GM18519 (cell line): ENCODE measurements around the gene POLR3G.

Experiments used
- ATAC-seq: cut with Tn5 transposase; IDR thresholded peaks from one replicate; pipeline ENCODE4 v1.9.1; 2021; ENCODE audit warnings: mild to moderate bottlenecking, moderate library complexity; ENCODE audit not compliant: unreplicated experiment, low FRiP score

The POLR3G gene, protein sequence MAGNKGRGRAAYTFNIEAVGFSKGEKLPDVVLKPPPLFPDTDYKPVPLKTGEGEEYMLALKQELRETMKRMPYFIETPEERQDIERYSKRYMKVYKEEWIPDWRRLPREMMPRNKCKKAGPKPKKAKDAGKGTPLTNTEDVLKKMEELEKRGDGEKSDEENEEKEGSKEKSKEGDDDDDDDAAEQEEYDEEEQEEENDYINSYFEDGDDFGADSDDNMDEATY

DNA sequence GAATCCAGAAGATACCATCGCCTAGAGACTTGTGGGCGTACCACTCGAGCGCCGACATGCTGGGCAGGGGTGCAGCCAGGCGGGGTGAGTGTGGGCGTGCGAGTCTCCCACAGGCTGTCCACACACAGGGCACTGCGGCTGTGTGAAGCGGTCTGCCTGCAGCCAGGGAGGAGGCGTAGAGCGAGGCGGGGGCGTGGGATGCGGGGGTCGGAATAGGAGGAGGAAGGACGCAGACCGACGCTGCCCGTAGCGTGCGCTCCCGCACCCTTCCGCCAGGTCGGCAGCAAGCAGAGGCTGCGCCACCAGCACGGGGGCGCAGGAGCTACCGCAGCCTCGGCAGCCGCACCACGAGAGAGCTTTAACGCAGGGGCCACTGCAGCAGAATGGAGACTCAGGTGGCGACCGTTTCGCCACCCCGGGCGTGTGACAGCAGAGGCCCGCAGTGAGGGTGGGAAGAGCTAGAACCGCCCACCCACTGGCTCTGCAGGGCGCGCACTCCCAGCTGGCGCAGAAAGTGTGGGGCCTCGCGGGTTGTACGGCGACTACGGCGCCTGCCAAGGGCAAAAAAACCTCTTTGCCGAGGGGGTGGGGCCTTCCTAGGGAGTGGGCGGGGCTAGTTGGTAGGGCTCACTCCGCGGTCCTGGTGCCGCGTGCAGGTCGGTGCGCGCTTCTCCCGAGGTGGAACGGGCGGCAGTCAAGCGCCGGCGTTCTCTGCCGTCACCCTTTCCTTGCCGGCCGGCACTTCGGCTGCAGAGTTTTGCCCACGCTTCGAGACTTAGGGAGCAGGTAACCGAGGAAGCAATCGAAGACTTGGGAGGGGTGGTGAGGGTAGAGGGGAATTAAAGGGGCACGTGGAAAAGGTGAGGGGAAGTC is at the start of gene POLR3G, which contains the start of gene MBLAC2:
Gene POLR3G (plus strand): TSS at position 630 of the 873 bp plus-strand sequence. CDS start 10,704 bp downstream, outside the sequence.
Gene MBLAC2 (minus strand): TSS at position 537 of the 873 bp plus-strand sequence. CDS start 479 bp downstream, at position 58.
- peak; percentile 82 for ATAC-seq

DNA sequence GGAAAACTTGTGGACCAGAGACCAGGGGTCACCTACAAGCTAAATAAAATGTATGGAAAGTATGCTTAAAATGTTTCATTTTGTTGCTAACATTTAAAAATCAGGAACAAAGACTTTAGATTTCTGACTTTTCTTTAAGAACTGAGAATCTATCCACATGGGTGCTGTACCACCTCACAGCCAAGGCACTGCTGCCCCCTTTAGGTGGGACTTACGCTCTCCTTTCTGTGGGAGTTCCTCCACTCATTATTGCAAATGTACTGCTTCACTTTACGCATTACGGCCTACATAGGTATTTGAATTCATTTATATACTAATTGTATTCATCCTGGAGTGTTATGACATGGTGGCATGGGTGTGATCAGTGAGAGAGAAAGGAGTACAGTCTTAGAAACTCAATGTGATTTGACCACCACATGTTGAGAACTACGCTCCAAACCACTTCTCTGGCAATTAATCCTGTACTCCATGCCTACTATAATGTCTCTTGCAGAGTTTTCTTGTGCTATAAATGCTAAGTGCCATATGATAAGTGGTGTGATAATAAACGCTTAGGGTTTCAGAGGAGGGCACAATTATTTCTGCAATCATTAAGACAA is 40.4 kb upstream of the POLR3G start:
- ATAC-seq, result no peak

- no peak for ATAC-seq
Measured at GRCh38 chr5:90437663-90438062, 37.0 kb upstream of the POLR3G start.

GRCh38 chr5:90438100-90438499 is 36.6 kb upstream of the POLR3G start:
- no peak for ATAC-seq

GRCh38 chr5:90440644-90441043 is 34.0 kb upstream of the POLR3G start:
- ATAC-seq, result no peak

DNA sequence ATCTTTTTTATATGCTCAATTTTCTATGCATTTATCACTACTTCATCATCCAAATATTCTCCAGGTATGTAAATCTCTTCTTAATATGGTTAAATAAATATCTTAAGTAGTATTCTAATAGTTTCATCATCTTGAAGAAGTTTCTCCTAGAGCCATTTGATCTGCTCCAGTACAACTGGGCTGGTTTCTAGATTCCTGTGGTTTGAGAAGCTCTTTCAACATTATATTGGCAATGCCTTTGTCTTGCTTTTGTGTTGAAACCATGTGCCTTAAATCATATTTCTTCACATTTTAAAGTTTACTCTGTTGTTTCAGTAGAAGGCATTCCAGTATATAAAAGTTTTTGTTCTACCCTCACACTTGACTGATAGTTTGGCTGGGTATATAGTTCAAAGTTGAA is 27.7 kb upstream of the POLR3G start:
- no peak for ATAC-seq

DNA sequence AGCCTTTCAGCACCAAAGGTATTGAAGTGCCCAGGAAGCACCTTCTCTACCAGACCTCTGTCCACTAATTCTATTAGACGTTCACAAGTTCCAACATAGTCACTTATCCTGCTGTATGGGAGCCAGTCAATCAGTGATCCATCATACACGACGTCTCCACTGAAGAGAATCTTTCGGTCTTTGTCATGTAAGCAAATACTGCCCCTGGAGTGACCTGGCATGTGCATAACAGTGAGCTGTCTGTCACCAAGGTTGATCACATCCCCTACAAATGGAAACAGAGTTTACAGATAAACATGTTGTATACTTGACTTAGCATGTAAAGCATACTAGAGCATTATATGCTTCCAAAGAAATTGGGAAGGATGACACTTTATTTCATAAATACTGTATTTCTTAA is 13.4 kb upstream of the POLR3G start:
- no peak for ATAC-seq

GRCh38 chr5:90472783-90473395 is 1.8 kb upstream of the POLR3G start:
- ATAC-seq, result no peak

DNA sequence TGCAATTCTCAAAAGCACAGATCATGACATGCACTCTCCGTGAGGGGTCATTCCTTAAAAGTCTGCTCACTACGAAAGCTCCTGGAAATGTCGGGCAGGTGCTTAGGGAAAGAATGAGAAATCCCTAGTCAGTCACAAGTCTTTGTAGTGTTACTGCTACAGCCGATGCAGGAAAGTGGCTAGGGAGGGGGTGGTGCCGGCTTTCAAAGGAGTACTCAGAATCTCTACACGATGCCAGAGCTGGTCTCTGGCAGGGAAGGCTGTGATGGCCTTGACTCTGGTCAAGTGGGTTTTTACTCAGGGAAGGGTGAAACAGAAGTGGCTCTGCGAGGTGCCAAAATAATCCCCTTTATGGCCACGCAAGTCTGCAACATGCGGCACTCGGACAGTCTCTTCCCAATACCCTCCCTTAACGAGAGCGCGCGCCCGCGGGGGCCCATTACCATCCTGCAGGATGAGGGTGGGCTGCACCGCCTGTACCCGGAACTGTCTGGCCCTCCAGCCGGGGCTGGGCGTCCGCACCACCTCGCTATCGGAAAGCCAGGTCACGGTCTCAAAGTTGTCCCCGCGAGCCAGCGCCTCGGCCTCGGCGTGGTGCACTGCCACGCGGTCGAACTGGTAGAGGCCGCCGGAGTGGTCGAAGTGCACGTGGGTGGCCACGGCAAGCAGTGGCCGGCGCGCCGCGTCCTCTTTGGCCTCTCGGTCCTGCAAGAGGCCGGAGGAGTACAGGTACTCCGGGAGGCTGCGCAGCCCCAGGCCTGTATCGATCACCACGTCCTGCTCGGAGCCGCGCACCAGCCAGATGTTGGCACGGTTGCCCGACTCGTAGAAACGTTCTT is 1.0 kb upstream of the POLR3G start:
- ATAC-seq, result peak; percentile 5

- no peak for ATAC-seq
Measured at GRCh38 chr5:90475436-90475980, 844 bp downstream of the POLR3G start.

- no peak for ATAC-seq
Measured at GRCh38 chr5:90476391-90476790, 1.7 kb downstream of the POLR3G start.

- ATAC-seq, result no peak
Measured at GRCh38 chr5:90477073-90477472, 2.4 kb downstream of the POLR3G start.

GRCh38 chr5:90477621-90478215 is 3.1 kb downstream of the POLR3G start:
- ATAC-seq, result no peak

DNA sequence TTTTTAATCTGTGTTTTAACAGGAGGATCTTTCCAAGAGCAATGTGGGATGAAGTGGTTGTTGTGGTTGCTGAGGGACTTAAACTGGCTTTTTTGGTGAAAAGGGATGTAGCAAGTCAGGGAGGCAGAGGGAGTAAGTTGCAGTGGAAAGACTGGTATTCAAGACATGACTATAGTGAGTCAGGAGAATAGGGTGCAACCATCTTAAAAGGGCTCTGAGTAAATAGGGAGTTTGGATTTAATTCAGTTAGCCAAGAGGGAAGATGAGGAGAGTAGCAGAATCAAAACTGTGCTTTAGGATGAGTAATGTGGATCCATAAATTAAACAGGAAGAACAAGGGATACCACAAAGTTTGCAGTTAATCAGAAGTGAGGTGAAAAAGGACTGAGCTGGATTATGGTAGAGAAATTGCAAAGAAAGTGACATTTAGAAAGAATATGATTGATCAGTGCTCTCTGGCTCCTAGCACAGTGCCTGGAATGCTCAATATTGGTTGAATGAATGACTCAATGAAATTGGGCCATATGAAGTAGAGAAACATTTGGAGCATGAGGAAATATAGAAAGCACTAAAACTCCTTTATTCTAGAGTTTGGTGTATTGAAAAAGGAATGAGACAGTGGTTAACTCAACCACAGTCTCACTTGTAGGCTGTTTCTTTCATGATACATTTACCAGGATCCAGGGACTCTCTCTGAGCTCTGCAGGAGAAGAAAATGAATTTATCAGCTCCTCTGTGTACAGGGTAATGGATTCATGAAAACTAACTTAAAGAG is 5.1 kb downstream of the POLR3G start:
- ATAC-seq, result no peak

GRCh38 chr5:90480699-90481098 is 6.0 kb downstream of the POLR3G start:
- ATAC-seq, result no peak

DNA sequence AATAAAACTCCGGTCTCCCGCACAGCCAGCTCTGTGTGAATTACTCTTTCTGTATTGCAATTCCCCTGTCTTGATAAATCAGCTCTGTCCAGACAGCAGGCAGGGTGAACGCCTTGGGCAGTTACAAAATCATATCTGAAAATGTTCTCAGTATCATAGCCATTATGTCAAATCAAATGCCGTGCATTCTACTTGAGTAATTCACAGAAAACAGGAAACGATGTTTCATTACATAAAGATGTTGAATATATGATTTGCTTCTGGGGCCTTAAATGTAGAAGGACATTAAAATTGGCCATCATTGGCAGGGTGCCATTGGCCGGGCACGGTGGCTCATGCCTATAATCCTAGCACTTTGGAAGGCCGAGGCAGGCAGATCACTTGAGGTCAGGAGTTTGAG is 8.5 kb downstream of the POLR3G start:
- no peak for ATAC-seq

- ATAC-seq, result no peak
Measured at GRCh38 chr5:90484540-90484939, 9.9 kb downstream of the POLR3G start.

DNA sequence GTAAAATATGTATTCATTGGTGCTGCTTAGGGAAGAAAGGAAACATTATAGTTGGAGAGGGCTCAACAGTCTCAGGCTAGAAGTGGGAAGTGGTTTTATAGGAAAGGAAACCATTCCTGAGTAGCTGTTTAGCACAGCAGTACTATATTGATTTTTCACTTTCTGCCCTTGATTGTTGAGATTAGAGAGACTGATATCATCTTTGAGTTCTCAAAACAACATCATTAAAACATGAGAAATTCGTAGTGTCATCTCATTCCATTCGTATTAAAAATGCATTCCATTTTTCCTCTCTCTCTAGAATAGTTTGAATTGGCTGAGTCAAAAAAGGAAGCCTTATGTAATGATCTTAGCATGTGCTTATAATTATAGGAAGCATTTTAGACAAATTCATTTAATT is 14.1 kb downstream of the POLR3G start:
- ATAC-seq, result no peak

DNA sequence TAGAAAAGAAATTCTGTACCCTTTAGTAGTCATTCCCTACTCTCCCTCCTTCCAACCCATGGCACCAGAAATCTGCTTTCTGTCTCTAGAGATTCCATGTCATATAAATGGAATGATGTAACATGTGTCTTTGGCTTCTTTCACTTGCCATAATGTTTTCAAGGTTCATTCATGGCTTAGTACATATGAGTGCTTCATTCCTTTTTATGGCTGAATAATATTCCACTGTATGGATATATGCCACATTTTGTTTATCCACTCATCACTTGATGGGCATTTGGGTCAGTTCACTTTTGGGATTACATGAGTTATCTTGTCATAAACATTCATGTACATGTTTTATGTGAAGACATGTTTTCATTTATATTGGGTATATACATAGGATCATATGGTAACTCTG is 19.4 kb downstream of the POLR3G start:
- no peak for ATAC-seq
